K562 (cell line): ENCODE measurements around the gene RAD50. TPM values are rescaled to one million over a fixed set of nuclear protein-coding genes. Genes with fewer than 3 reads are reported as not detected.

Experiments
- ATAC-seq: fragments of 200-7000 bp; cut with Tn5 transposase; 3 replicates; pipeline ENCODE4 v1.9.1; 2020; ENCODE audit warnings: moderate library complexity
- BruUV-seq: library from RNA; stranded (reverse); fragments of 400-500 nt; replicated peaks from 2 replicates; lab custom pipeline; 2021; lab: Mats Ljungman, UMichigan
- CTCF ChIA-PET: fragments of 300-600 bp; formaldehyde crosslinking; extraction: SDS; loops from one replicate; lab custom pipeline; 2021; ENCODE audit warnings: low intra/inter-chr PET ratio; lab: Yijun Ruan, JAX
- POLR2A ChIA-PET: fragments of 300-600, 350-650 bp; sonication (Branson Sonifier 250); formaldehyde crosslinking; extraction: SDS; loops from one replicate; lab custom pipeline; 2021; ENCODE audit warnings: antibody characterized with exemption, inconsistent platforms; lab: Yijun Ruan, JAX
- DNase-seq, 4 experiments: peaks; one replicate each; pipeline versions ENCODE4 v3.0.0 to v3.0.0-alpha.2; 2011 to 2018; ENCODE audit warnings: low spot score in 3 of 4, mixed read lengths in 3 of 4; ENCODE audit errors: extremely low read depth in 1 of 4
- FAIRE-seq: peaks from 2 replicates; lab custom pipeline; 2011; peaks lifted over from hg19 to GRCh38; lab: Jason Lieb, UNC
- H2AFZ ChIP-seq: 2 replicates; pipeline ENCODE4 v1.6.0; 2011; ENCODE audit warnings: low read depth, low read length, control low read depth, inconsistent platforms
- H3K27ac ChIP-seq: fragments of 200-600 bp; 3 replicates; pipeline ENCODE4 v1.8.0; 2011; ENCODE audit warnings: low read depth, mild to moderate bottlenecking, control low read depth, inconsistent platforms, low read length, moderate library complexity, mixed read lengths; ENCODE audit errors: extremely low read depth
- H3K27me3 ChIP-seq, 2 experiments: fragments of 300-600 bp in 1 of 2; 2 replicates in 1 of 2; 3 replicates in 1 of 2; pipeline versions ENCODE4 v1.6.0 to v1.8.0; 2011; ENCODE audit warnings: inconsistent platforms in 2 of 2, low read length in 2 of 2, mild to moderate bottlenecking in 1 of 2, mixed read lengths in 1 of 2, moderate library complexity in 1 of 2; ENCODE audit not compliant: control insufficient read depth in 2 of 2, insufficient read depth in 2 of 2
- H3K36me3 ChIP-seq: fragments of 300-600 bp; 3 replicates; pipeline ENCODE4 v1.8.0; 2011; ENCODE audit warnings: mild to moderate bottlenecking, low read length, inconsistent platforms; ENCODE audit not compliant: control insufficient read depth, insufficient read depth
- H3K4me1 ChIP-seq, 2 experiments: fragments of 200-600 bp in 1 of 2; replicated peaks in 1 of 2; 2 replicates in 1 of 2; 3 replicates in 1 of 2; pipeline versions ENCODE4 v1.5.1 to v1.8.0; 2011; ENCODE audit warnings: inconsistent platforms in 2 of 2, low read length in 2 of 2, mild to moderate bottlenecking in 1 of 2, mixed read lengths in 1 of 2, moderate library complexity in 1 of 2; ENCODE audit not compliant: control insufficient read depth in 2 of 2, insufficient read depth in 2 of 2
- H3K4me2 ChIP-seq: 2 replicates; pipeline ENCODE4 v1.6.1; 2011; ENCODE audit warnings: low read length, control low read depth, inconsistent platforms, mixed read lengths; ENCODE audit not compliant: insufficient read depth
- H3K4me3 ChIP-seq: fragments of 200-600 bp; sonication (generic), shearing (Covaris generic); 2 replicates; pipeline ENCODE4 v1.5.1; 2016; ENCODE audit warnings: control low read depth, inconsistent platforms
- H3K79me2 ChIP-seq: fragments of 200-600 bp; 3 replicates; pipeline ENCODE4 v1.8.0; 2011; ENCODE audit warnings: low read length, inconsistent platforms; ENCODE audit not compliant: control insufficient read depth, insufficient read depth
- H3K9ac ChIP-seq, 2 experiments: 2 replicates each; pipeline versions ENCODE4 v1.6.0 to v1.6.1; 2011; ENCODE audit warnings: low read depth in 2 of 2, low read length in 2 of 2, control low read depth in 1 of 2, inconsistent platforms in 1 of 2, mild to moderate bottlenecking in 1 of 2, mixed read lengths in 1 of 2; ENCODE audit not compliant: insufficient read depth in 1 of 2
- H3K9me1 ChIP-seq: one replicate; pipeline ENCODE4 v1.6.0; 2011; ENCODE audit warnings: inconsistent platforms, mild to moderate bottlenecking, low read length, moderate library complexity; ENCODE audit not compliant: control insufficient read depth, insufficient read depth
- H3K9me3 ChIP-seq: replicated peaks from 2 replicates; pipeline ENCODE4 v1.5.1; 2011; ENCODE audit warnings: low read depth, low read length, inconsistent platforms; ENCODE audit not compliant: control insufficient read depth, insufficient read depth
- H4K20me1 ChIP-seq: replicated peaks from 2 replicates; pipeline ENCODE4 v1.6.1; 2011; ENCODE audit warnings: low read length, inconsistent platforms, mixed read lengths; ENCODE audit not compliant: control insufficient read depth, insufficient read depth
- CHD4 ChIP-seq: fragments of 200-600 bp; sonication (generic); IDR thresholded peaks from 3 replicates; pipeline ENCODE4 v1.6.1; 2012; ENCODE audit warnings: low read depth, mild to moderate bottlenecking, mixed read lengths, low read length, inconsistent platforms; ENCODE audit not compliant: insufficient read depth, insufficient replicate concordance, poor library complexity, severe bottlenecking
- ETV5 ChIP-seq: sonication (generic); formaldehyde crosslinking; IDR thresholded peaks from 2 replicates; pipeline ENCODE4 v1.4.0; 2020; ENCODE audit warnings: low read depth, mild to moderate bottlenecking, missing genetic modification reagents
- GATA2 ChIP-seq: sonication (generic); formaldehyde crosslinking; IDR thresholded peaks from 2 replicates; pipeline ENCODE4 v1.4.0; 2020; ENCODE audit warnings: mild to moderate bottlenecking, missing genetic modification reagents
- RBM25 ChIP-seq: fragments of 200-400 bp; formaldehyde crosslinking; IDR thresholded peaks from 2 replicates; pipeline ENCODE4 v1.6.1; 2018; ENCODE audit warnings: low read length, low read depth, moderate library complexity; ENCODE audit not compliant: severe bottlenecking
- RCOR1 ChIP-seq, 2 experiments: IDR thresholded peaks; 2 replicates each; pipeline ENCODE4 v1.6.1; 2012; ENCODE audit warnings: low read depth in 2 of 2, low read length in 2 of 2, borderline replicate concordance in 1 of 2, improper control_type of control experiment in 1 of 2
- SIX5 ChIP-seq, 2 experiments: IDR thresholded peaks; 2 replicates each; pipeline ENCODE4 v1.6.1; 2011; ENCODE audit warnings: low read length in 2 of 2, borderline replicate concordance in 1 of 2, low read depth in 1 of 2, mild to moderate bottlenecking in 1 of 2, moderate library complexity in 1 of 2; ENCODE audit not compliant: insufficient read depth in 1 of 2
- WHSC1 ChIP-seq: IDR thresholded peaks from one replicate; pipeline ENCODE4 v1.6.1; 2012; ENCODE audit warnings: low read length, control low read depth, inconsistent platforms
- ZC3H4 ChIP-seq: sonication (generic); formaldehyde crosslinking; IDR thresholded peaks from 2 replicates; pipeline ENCODE4 v1.9.0; 2021; ENCODE audit warnings: missing genetic modification reagents, borderline replicate concordance
- ZNF121 ChIP-seq: sonication (generic); formaldehyde crosslinking; conservative IDR thresholded peaks from 2 replicates; pipeline ENCODE4 v1.8.0; 2022; ENCODE audit warnings: missing genetic modification reagents
- ZNF384 ChIP-seq: IDR thresholded peaks from 2 replicates; pipeline ENCODE4 v1.6.1; 2012; ENCODE audit warnings: low read depth, low read length, improper control_type of control experiment
- ZSCAN29 ChIP-seq: fragments of 450-650 bp; IDR thresholded peaks from 2 replicates; pipeline ENCODE4 v1.6.1; 2017
- WGBS: fragments of 100-300 bp; shearing (Covaris generic); methylation state at CpG from one replicate; pipeline ENCODE4 v1.1.6; 2016; ENCODE audit warnings: low coverage, mixed read lengths; ENCODE audit not compliant: insufficient coverage; ENCODE audit errors: missing lambda C conversion rate; 5-methylcytosine and 5-hydroxymethylcytosine counted together
- in situ Hi-C: fragments of 300-500 bp; cut with MboI; formaldehyde crosslinking; loops from 4 replicates; pipeline ENCODE4 v1.15.0; 2018; ENCODE audit warnings: inconsistent platforms, mixed read lengths
- intact Hi-C: fragments of 100-400 bp; cut with micrococcal nuclease; formaldehyde crosslinking; loops from 2 replicates; pipeline ENCODE4 v1.14.2; 2022
- polyA plus RNA-seq, 8 experiments: library from polyadenylated mRNA; depleted of rRNA in 4 of 8; stranded (reverse) in 5 of 8; unstranded in 3 of 8; fragments of >200 nt; fragmentation: Nextera tagmentation in 2 of 8; fragmentation: Illumina TruSeq in 1 of 8; extraction: Ambion mirVana in 2 of 8; extraction: Trizol in 1 of 8; gene quantifications; 2 replicates each; pipeline versions ENCODE4 v1.2.1 to v1.2.3, GENCODE V29; 2011 to 2014; ENCODE audit warnings: inconsistent platforms in 1 of 8, missing spikeins in 1 of 8
- total RNA-seq, 7 experiments: library from RNA; depleted of rRNA in 6 of 7; stranded (reverse); fragments of >200 nt in 6 of 7; fragmentation: Illumina TruSeq in 2 of 7; extraction: Trizol in 2 of 7; gene quantifications; 2 replicates each; pipeline versions ENCODE4 v1.2.1 to v1.2.3, GENCODE V29; 2011 to 2021; ENCODE audit warnings: low replicate concordance in 1 of 7
- TF ChIP-seq, protein P1 (sequence below): fragments of 200-800 bp; sonication (Bioruptor generic); IDR thresholded peaks from 2 replicates; pipeline ENCODE4 v1.6.1; 2017; ENCODE audit warnings: missing genetic modification characterization, missing compliant biosample characterization
- TF ChIP-seq, protein P2 (sequence below), 2 experiments: IDR thresholded peaks in 1 of 2; conservative IDR thresholded peaks in 1 of 2; 2 replicates each; pipeline ENCODE4 v1.6.1; 2016; ENCODE audit warnings: low read depth in 2 of 2, mild to moderate bottlenecking in 1 of 2, missing compliant biosample characterization in 1 of 2, missing genetic modification characterization in 1 of 2, moderate library complexity in 1 of 2
- TF ChIP-seq, protein P3 (sequence below): sonication (generic); formaldehyde crosslinking; IDR thresholded peaks from 2 replicates; pipeline ENCODE4 v1.8.1; 2023; ENCODE audit warnings: mild to moderate bottlenecking, missing genetic modification reagents

The RAD50 gene
- total and polyA plus RNA-seq, 9 of the 15 experiments (the other 6 are each of a cell fraction or from before 2014, with no cell fraction given), result 15.3 to 74.2 (median 44.1) TPM

DNA sequence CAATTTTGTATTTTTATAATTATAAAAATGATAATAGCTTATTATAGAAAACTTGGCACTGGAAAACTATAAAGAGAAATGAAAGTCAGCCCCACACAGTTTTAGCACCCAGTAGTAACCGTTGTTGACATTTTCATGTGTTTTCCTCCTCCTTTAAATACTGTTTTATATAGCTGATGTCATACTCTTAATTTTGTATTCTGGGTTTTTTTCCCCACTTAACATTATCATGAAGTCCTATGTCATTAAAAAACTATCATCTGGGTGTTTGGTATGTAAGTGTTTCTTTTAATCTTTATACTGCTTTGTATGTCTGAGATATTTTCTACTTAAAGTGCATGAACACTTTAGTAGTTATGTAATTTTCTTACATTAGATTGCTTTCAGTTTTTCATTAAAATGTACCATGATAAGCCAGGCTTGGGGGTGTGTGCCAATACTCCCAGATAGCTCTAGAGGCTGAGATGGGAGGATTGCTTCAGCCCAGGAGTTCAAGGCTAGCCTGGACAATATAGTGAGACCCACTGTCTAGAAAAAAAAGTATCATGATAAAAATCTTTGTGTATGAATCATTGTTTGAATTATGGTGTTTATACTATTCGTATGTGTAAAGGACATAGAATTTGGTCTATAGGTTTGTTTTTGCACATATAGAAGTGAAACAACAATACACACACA is 2.7 kb downstream of the RAD50 start:
- peak overlapping the region in 1 of 2 experiments; percentile 91; a peak in 2 of 4 replicates for H3K9ac ChIP-seq
- 57% methylated on average over 2 of the region's 2 CpGs for WGBS
- no peaks in the 10 kb centered on the region for H3K9me3 ChIP-seq
- intact Hi-C loops (no loop called here), in situ Hi-C loops (no loop called here)
- no peaks in the 10 kb centered on the region for H3K27me3 ChIP-seq
- FAIRE-seq (no peak), ATAC-seq (no peak), DNase-seq (no peak)
- H3K4me3 ChIP-seq, result no peak overlapping the region
- peaks cover 0 to 7% of the 10 kb centered on the region in 2 experiments; a peak in 1 of 5 replicates for H3K4me1 ChIP-seq
- no peak overlapping the region for H2AFZ ChIP-seq
- H3K27ac ChIP-seq, result peak overlapping the region; percentile 93; the same call in 2 of the 3 replicates
- no peaks in the 10 kb centered on the region for H4K20me1 ChIP-seq
- ChIA-PET CTCF (no interaction called here), POLR2A (interaction anchor here (0.8 to 1.7 kb wide), 2 partner anchors 9 to 223 kb away, joined by 3 to 8 read pairs; no protein-coding TSS in a partner anchor)
- H3K4me2 ChIP-seq, result peak overlapping the region; percentile 30; the same call in 1 of the 2 replicates
- no TSS peak for BruUV-seq
- peaks cover 52% of the 10 kb centered on the region for H3K36me3 ChIP-seq
- H3K9me1 ChIP-seq, result no peaks in the 10 kb centered on the region
- H3K79me2 ChIP-seq, result peaks cover 74% of the 10 kb centered on the region
- TF ChIP-seq WHSC1 (no peak), ZSCAN29 (no peak), ZC3H4 (CRISPR knock-in tag) (no peak), SIX5 (IDR thresholded peaks at IDR 0.05; ENCODE audit: borderline replicate concordance in 1 of 2, insufficient read depth in 1 of 2, low read depth in 1 of 2, low read length in 2 of 2) (no peak), RBM25 (peak; percentile 78), ZNF121 (CRISPR knock-in tag) (peak; percentile 94), GATA2 (CRISPR knock-in tag) (no peak), CHD4 (no peak), ETV5 (CRISPR knock-in tag) (no peak), RCOR1 (IDR thresholded peaks at IDR 0.05; ENCODE audit: borderline replicate concordance in 1 of 2, low read depth in 2 of 2, low read length in 2 of 2) (0 out of 4 replicates have a peak, but pooled peaks of 1 of the 2 experiments have one; percentile 29), ZNF384 (peak; percentile 50; the same call in 1 of the 2 replicates)
- TF ChIP-seq, protein P1, sequence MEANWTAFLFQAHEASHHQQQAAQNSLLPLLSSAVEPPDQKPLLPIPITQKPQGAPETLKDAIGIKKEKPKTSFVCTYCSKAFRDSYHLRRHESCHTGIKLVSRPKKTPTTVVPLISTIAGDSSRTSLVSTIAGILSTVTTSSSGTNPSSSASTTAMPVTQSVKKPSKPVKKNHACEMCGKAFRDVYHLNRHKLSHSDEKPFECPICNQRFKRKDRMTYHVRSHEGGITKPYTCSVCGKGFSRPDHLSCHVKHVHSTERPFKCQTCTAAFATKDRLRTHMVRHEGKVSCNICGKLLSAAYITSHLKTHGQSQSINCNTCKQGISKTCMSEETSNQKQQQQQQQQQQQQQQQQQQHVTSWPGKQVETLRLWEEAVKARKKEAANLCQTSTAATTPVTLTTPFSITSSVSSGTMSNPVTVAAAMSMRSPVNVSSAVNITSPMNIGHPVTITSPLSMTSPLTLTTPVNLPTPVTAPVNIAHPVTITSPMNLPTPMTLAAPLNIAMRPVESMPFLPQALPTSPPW, result no peak
- TF ChIP-seq, protein P2, sequence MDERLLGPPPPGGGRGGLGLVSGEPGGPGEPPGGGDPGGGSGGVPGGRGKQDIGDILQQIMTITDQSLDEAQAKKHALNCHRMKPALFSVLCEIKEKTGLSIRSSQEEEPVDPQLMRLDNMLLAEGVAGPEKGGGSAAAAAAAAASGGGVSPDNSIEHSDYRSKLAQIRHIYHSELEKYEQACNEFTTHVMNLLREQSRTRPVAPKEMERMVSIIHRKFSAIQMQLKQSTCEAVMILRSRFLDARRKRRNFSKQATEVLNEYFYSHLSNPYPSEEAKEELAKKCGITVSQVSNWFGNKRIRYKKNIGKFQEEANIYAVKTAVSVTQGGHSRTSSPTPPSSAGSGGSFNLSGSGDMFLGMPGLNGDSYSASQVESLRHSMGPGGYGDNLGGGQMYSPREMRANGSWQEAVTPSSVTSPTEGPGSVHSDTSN (CRISPR knock-in tag; IDR thresholded peaks at IDR 0.05; ENCODE audit: low read depth), result no peak
- TF ChIP-seq, protein P2 (tag; conservative IDR thresholded peaks at IDR 0.05; ENCODE audit: low read depth), result no peak
- TF ChIP-seq, protein P3, sequence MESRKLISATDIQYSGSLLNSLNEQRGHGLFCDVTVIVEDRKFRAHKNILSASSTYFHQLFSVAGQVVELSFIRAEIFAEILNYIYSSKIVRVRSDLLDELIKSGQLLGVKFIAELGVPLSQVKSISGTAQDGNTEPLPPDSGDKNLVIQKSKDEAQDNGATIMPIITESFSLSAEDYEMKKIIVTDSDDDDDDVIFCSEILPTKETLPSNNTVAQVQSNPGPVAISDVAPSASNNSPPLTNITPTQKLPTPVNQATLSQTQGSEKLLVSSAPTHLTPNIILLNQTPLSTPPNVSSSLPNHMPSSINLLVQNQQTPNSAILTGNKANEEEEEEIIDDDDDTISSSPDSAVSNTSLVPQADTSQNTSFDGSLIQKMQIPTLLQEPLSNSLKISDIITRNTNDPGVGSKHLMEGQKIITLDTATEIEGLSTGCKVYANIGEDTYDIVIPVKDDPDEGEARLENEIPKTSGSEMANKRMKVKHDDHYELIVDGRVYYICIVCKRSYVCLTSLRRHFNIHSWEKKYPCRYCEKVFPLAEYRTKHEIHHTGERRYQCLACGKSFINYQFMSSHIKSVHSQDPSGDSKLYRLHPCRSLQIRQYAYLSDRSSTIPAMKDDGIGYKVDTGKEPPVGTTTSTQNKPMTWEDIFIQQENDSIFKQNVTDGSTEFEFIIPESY (CRISPR knock-in tag), result no peak
